Neural progenitor cell (in vitro differentiated cells): ENCODE measurements around the gene NTM. TPM values are rescaled to one million over a fixed set of nuclear protein-coding genes. Genes with fewer than 3 reads are reported as not detected.

Experiments
- DNase-seq: peaks from one replicate; pipeline ENCODE4 v3.0.0-alpha.2; 2016; ENCODE audit warnings: low spot score
- H2AFZ ChIP-seq: fragments of 200-600 bp; sonication (generic); replicated peaks from 2 replicates; pipeline ENCODE4 v1.6.1; 2016; ENCODE audit warnings: antibody characterized with exemption
- H3F3A ChIP-seq: fragments of 200-600 bp; sonication (generic); 2 replicates; pipeline ENCODE4 v1.6.1; 2016; ENCODE audit warnings: antibody characterized with exemption, low read depth
- H3K27ac ChIP-seq: fragments of 200-600 bp; sonication (generic); 2 replicates; pipeline ENCODE4 v1.5.1; 2016; ENCODE audit warnings: mild to moderate bottlenecking
- H3K27me3 ChIP-seq: fragments of 200-600 bp; sonication (generic); 2 replicates; pipeline ENCODE4 v1.6.1; 2016; ENCODE audit warnings: mild to moderate bottlenecking, moderate library complexity
- H3K36me3 ChIP-seq: fragments of 200-600 bp; sonication (generic); 2 replicates; pipeline ENCODE4 v1.5.1; 2016
- H3K4me1 ChIP-seq: fragments of 200-600 bp; sonication (generic); 2 replicates; pipeline ENCODE4 v1.6.1; 2016; ENCODE audit warnings: mixed run types
- H3K4me2 ChIP-seq: fragments of 200-600 bp; sonication (generic); 2 replicates; pipeline ENCODE4 v1.6.1; 2016
- H3K4me3 ChIP-seq: fragments of 200-600 bp; sonication (generic); 2 replicates; pipeline ENCODE4 v1.5.1; 2016
- H3K79me2 ChIP-seq: fragments of 200-600 bp; sonication (generic); 2 replicates; pipeline ENCODE4 v1.6.1; 2016; ENCODE audit warnings: low read depth
- H3K9ac ChIP-seq: fragments of 200-600 bp; sonication (generic); 2 replicates; pipeline ENCODE4 v1.6.1; 2016
- H3K9me3 ChIP-seq: fragments of 200-600 bp; sonication (generic); 2 replicates; pipeline ENCODE4 v1.5.1; 2016; ENCODE audit warnings: low read depth
- H4K20me1 ChIP-seq: fragments of 200-600 bp; sonication (generic); 2 replicates; pipeline ENCODE4 v1.6.1; 2016; ENCODE audit warnings: low read depth
- H3K27ac Mint-ChIP-seq: 3 replicates; pipeline ENCODE4 v1.8.0; 2021; ENCODE audit warnings: mixed read lengths
- H3K27me3 Mint-ChIP-seq: 2 replicates; pipeline ENCODE4 v1.8.0; 2022; ENCODE audit warnings: low read depth, mild to moderate bottlenecking, inconsistent platforms, moderate library complexity, mixed read lengths; ENCODE audit not compliant: insufficient read depth
- H3K36me3 Mint-ChIP-seq: 3 replicates; pipeline ENCODE4 v1.8.0; 2021; ENCODE audit warnings: mixed read lengths
- H3K4me1 Mint-ChIP-seq: 3 replicates; pipeline ENCODE4 v1.8.0; 2021; ENCODE audit warnings: mixed read lengths
- H3K4me3 Mint-ChIP-seq: 3 replicates; pipeline ENCODE4 v1.8.0; 2021; ENCODE audit warnings: mild to moderate bottlenecking, moderate library complexity, mixed read lengths
- H3K9me3 Mint-ChIP-seq: 3 replicates; pipeline ENCODE4 v1.8.0; 2020; ENCODE audit warnings: mixed read lengths
- CTCF ChIP-seq: fragments of 200-600 bp; sonication (generic); IDR thresholded peaks from 2 replicates; pipeline ENCODE4 v1.5.1; 2017; ENCODE audit warnings: antibody characterized with exemption, mild to moderate bottlenecking
- EZH2 ChIP-seq: fragments of 200-600 bp; sonication (generic); IDR thresholded peaks from 2 replicates; pipeline ENCODE4 v1.6.1; 2017; ENCODE audit warnings: antibody characterized with exemption, mild to moderate bottlenecking, moderate library complexity
- EZH2phosphoT487 ChIP-seq: fragments of 200-600 bp; sonication (generic); IDR thresholded peaks from 2 replicates; pipeline ENCODE4 v1.6.1; 2017; ENCODE audit warnings: antibody characterized with exemption
- total RNA-seq: library from RNA; depleted of rRNA; stranded (reverse); fragments of >200 nt; gene quantifications from 2 replicates; pipeline ENCODE4 v1.2.3, GENCODE V29; 2015; ENCODE audit warnings: low replicate concordance

NTM gene
- total RNA-seq, 1 donor from 2014 or later = 4.3 TPM

GRCh38 chr11:131979364-131979763 is 608.9 kb downstream of the NTM start:
- no peaks in the 10 kb centered on the region for H3K36me3 Mint-ChIP-seq
- no peak overlapping the region for H2AFZ ChIP-seq
- H3K9me3 ChIP-seq = no peaks in the 10 kb centered on the region
- no peak overlapping the region for H3K4me3 Mint-ChIP-seq
- H3K27me3 ChIP-seq = no peaks in the 10 kb centered on the region
- no peak overlapping the region for H3K4me2 ChIP-seq
- DNase-seq = no peak
- peaks cover 31% of the 10 kb centered on the region for H3K4me1 Mint-ChIP-seq
- no peaks in the 10 kb centered on the region for H3K9me3 Mint-ChIP-seq
- H3F3A ChIP-seq = peaks cover 46% of the 10 kb centered on the region
- H3K4me3 ChIP-seq = no peak overlapping the region
- no peaks in the 10 kb centered on the region for H3K27me3 Mint-ChIP-seq
- no peaks in the 10 kb centered on the region for H3K79me2 ChIP-seq
- H3K36me3 ChIP-seq = no peaks in the 10 kb centered on the region
- no peak overlapping the region for H3K27ac Mint-ChIP-seq
- no peak for TF ChIP-seq EZH2
- peak; percentile 29 for TF ChIP-seq EZH2phosphoT487
- TF ChIP-seq CTCF = no peak
- H4K20me1 ChIP-seq = no peaks in the 10 kb centered on the region
- H3K27ac ChIP-seq = no peak overlapping the region
- H3K4me1 ChIP-seq = peaks cover 63% of the 10 kb centered on the region
- H3K9ac ChIP-seq = no peak overlapping the region

GRCh38 chr11:131980199-131980598 is 609.8 kb downstream of the NTM start:
- TF ChIP-seq CTCF = no peak
- H3K4me1 Mint-ChIP-seq = peaks cover 31% of the 10 kb centered on the region
- H3K27me3 Mint-ChIP-seq = no peaks in the 10 kb centered on the region
- H2AFZ ChIP-seq = no peak overlapping the region
- H3K27ac Mint-ChIP-seq = no peak overlapping the region
- no peak overlapping the region for H3K4me2 ChIP-seq
- DNase-seq = no peak
- no peaks in the 10 kb centered on the region for H3K36me3 ChIP-seq
- peaks cover 2% of the 10 kb centered on the region for H3K36me3 Mint-ChIP-seq
- H3K4me1 ChIP-seq = peaks cover 63% of the 10 kb centered on the region
- H3K4me3 Mint-ChIP-seq = no peak overlapping the region
- no peak overlapping the region for H3K27ac ChIP-seq
- no peaks in the 10 kb centered on the region for H3K9me3 ChIP-seq
- no peaks in the 10 kb centered on the region for H4K20me1 ChIP-seq
- H3K27me3 ChIP-seq = no peaks in the 10 kb centered on the region
- no peak overlapping the region for H3K4me3 ChIP-seq
- H3K9ac ChIP-seq = no peak overlapping the region
- H3K79me2 ChIP-seq = no peaks in the 10 kb centered on the region
- H3K9me3 Mint-ChIP-seq = no peaks in the 10 kb centered on the region
- H3F3A ChIP-seq = peaks cover 46% of the 10 kb centered on the region

- DNase-seq = peak; percentile 20
- Histone ChIP-seq H3K9ac (no peak overlapping the region), H3K9me3 (no peaks in the 10 kb centered on the region), H2AFZ (peak overlapping the region; percentile 26), H3K27ac (no peak overlapping the region), H3K79me2 (no peaks in the 10 kb centered on the region), H3K4me1 (peaks cover 63% of the 10 kb centered on the region), H3K36me3 (no peaks in the 10 kb centered on the region), H3K4me2 (no peak overlapping the region), H3K27me3 (no peaks in the 10 kb centered on the region), H3F3A (peaks cover 46% of the 10 kb centered on the region), H3K4me3 (no peak overlapping the region), H4K20me1 (no peaks in the 10 kb centered on the region)
- peaks cover 2% of the 10 kb centered on the region for H3K36me3 Mint-ChIP-seq
- H3K27me3 Mint-ChIP-seq = peaks cover 3% of the 10 kb centered on the region
- no peaks in the 10 kb centered on the region for H3K9me3 Mint-ChIP-seq
- no peak for TF ChIP-seq CTCF
- TF ChIP-seq EZH2 = no peak
- no peak for TF ChIP-seq EZH2phosphoT487
- H3K4me3 Mint-ChIP-seq = no peak overlapping the region
- H3K27ac Mint-ChIP-seq = no peak overlapping the region
- H3K4me1 Mint-ChIP-seq = peaks cover 34% of the 10 kb centered on the region
These were observed 610.7 kb downstream of the NTM start for GRCh38 chr11:131980888-131981668.
